ENCODE measurements around the gene GNAQ.

GRCh38 chr9:78001946-78002731 is 29.5 kb downstream of the GNAQ start:
- TF ChIP-seq, protein P1, sequence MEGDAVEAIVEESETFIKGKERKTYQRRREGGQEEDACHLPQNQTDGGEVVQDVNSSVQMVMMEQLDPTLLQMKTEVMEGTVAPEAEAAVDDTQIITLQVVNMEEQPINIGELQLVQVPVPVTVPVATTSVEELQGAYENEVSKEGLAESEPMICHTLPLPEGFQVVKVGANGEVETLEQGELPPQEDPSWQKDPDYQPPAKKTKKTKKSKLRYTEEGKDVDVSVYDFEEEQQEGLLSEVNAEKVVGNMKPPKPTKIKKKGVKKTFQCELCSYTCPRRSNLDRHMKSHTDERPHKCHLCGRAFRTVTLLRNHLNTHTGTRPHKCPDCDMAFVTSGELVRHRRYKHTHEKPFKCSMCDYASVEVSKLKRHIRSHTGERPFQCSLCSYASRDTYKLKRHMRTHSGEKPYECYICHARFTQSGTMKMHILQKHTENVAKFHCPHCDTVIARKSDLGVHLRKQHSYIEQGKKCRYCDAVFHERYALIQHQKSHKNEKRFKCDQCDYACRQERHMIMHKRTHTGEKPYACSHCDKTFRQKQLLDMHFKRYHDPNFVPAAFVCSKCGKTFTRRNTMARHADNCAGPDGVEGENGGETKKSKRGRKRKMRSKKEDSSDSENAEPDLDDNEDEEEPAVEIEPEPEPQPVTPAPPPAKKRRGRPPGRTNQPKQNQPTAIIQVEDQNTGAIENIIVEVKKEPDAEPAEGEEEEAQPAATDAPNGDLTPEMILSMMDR (IDR thresholded peaks at IDR 0.05): no peak
- TF ChIP-seq POLR2A (IDR thresholded peaks at IDR 0.05) (no peak), EP300 (IDR thresholded peaks at IDR 0.05) (no peak)
